HG03521 (cell line): ENCODE results near the gene POTEG.
"Not testable (repeated sequence)": the region's sequence is repeated elsewhere in the genome, so short reads cannot be mapped to it uniquely, and the experiment has no call there.

Experiments
- ATAC-seq: cut with Tn5 transposase; IDR thresholded peaks from one replicate; pipeline ENCODE4 v1.9.1; 2021; ENCODE audit warnings: mild to moderate bottlenecking, moderate library complexity; ENCODE audit not compliant: unreplicated experiment

Gene POTEG

DNA sequence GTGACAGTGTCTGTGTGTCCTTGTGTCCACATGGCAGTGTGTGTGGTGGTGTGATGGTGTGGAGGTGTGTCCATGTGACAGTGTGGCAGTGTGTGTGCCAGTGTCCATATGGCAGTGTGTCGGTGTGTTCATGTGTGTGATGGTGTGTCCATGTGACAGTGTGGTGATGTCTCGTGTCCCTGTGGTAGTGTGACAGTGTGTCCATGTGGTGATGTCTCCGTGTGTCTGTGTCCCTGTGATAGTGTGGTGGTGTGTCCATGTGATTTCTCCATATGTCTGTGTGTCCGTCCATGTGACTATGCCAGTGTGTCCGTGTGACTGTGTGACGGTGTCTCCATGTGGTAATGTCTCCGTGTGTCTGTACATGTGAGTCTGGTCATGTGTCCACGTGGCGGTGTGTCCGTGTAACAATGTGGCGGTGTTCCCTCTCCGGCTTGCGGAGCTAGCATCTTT, 59.7 kb downstream of the POTEG start:
- ATAC-seq = not testable (repeated sequence)

DNA sequence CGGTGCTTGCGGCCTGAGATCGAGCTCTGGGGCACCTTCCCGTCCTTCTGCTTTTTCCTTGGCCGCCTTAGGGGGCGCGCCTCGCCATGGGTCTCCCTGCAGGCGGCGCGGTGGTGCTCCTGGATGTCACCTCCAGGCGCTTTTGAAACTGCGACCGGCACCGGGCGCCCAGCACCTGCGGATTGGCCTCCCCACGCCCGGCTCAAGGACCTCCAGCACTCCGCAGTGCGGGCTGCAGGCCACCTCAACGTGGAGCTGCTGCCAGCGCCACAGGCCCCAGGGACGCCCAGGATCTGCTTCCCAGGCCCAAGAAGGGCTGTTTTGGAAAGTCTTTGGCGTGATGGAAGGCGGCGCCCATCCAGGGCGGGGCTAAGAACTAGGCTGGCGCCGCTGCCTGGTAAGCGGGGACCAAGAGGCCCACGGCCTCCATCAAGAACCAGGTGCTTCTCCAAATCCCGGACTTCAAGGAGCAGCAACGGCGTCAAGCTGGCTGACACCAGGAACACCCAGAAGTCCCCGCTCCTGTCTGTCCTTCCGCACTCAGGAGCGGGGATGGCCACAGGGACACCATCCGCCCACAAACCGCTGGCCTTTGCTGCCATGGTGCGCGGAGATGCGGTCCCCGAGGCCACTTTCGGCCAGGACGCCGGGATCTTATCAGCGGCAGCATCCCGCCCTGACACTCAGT, 61.2 kb downstream of the POTEG start:
- ATAC-seq = not testable (repeated sequence)

DNA sequence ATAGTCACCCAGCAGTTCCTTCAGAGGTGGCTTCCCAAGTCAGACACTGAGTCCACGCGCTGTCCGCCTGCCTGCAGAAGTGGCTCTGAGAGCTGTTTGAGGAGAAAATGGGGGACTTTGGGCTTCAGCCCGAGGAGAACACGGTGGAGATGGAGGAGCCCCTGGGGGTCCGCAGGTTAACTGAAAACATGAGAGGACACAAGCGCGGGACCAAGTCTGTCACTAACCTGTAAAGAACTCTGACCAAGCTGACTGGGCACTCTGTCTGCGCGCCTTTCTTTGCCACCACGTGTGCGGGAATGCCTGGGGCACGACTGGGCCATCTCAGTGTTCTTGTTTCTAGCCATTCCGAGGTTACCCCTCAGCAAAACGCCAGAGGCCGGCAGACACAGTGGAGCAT, 62.4 kb downstream of the POTEG start:
- ATAC-seq = not testable (repeated sequence)

DNA sequence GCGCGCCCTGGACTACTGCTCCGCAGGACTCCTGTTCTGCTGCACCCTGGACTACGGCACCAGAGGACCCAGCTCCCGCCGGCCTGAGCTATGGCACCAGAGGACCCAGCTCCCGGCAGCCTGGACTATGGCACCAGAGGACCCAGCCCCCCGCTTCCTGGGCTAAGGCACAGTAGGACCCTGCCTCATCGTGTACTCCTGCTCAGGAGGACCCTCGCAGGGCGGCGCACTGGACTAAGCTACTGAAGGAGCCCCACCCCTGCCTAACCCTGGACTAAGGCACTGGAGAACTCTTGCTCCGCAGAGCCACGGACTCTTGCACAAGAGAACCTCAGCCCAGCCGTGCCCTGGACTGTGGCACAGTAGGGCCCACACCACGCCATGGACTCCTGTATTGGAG, 71.3 kb downstream of the POTEG start:
- ATAC-seq = not testable (repeated sequence)

DNA sequence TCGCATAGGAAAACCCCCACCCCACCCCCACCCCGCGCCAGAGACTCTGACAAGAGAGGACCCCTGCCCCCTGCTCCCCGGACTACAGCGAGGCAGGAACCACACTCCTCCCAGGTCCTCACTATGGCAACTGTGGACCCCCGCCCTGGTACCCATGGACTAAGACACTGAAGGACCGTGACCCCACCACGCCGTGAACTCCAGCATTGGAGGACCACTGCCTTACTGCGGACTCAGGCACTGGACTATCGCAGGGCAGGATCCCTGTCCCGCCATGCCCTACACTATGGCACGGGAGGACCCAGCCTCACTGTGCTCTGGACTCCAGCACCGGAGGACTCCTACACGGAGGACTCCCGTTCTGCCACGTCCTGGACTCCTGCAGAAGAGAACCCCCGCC, 71.8 kb downstream of the POTEG start:
- ATAC-seq = not testable (repeated sequence)

DNA sequence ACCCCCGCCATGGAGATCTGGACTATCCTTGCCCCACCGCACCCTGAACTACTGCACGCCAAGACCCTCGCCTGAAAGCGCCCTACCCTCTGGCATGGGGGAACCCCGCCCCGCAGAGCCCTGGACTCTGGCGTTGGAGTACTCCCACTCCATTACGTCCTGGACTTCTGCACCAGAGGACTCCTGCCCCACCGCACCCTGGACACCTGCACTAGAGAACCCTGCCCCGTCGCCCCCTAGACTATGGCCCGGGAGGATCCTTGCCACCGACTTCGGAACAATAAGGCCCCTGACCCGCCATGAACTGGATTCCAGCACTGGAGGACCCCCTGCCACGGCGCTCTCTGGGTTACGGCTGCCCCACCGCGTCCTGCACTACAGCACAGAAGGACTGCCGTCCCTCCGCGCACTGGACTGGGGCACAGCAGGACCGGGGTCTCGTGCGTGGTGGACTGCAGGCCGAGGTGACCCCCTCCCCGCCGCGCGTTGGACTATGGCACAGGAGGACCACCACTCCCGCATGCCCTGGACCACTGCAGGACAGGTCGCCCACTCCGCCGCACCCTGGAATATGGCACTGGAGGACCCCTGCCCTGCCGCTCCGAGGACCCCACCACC, 72.4 kb downstream of the POTEG start:
- not testable (repeated sequence) for ATAC-seq

DNA sequence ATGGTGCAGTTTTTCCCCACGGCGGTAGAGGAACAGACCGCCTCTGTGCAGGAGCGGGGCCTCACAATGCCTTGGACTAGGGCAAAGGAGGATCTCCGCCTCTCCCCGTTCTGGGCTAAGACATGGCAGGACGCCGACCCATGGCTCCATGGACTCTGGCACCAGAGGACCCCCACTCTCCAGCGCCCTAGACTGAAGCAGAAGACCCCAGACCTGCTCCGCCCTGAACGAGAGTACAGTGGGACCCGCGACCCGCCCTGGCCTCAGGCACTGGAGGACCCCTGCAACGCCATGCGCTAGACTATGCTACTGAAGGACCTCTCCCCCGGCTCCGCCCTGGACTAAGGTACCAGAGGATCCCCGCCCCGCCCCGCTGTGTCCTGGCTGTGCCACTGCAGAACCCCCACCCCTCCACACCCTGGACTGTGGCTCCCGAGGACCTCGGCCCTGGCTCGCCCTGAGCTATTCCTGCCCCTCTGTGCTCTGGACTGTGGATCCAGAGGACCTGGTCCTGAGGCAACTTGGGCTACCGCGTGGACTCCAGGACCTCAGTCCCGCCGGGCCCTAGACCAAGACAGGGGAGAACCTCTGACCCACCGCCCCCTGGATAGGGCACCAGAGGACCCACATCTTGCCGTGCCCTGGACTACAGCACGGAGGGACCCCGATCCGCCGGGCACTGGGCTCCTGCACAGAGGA, 73.1 kb downstream of the POTEG start:
- not testable (repeated sequence) for ATAC-seq
